H1 (cell line): ENCODE data around the gene GALNTL6. TPM values are rescaled to one million over a fixed set of nuclear protein-coding genes. Genes with fewer than 3 reads are reported as not detected.

Experiments
- CTCF ChIA-PET: fragments of 300-600 bp; sonication (Branson Sonifier 250); formaldehyde crosslinking; loops from one replicate; lab custom pipeline; 2021; ENCODE audit not compliant: partially characterized antibody; lab: Charles Lee
- POLR2A ChIA-PET: fragments of 300-600 bp; sonication (Branson Sonifier 250); formaldehyde crosslinking; loops from one replicate; lab custom pipeline; 2021; ENCODE audit warnings: inconsistent platforms; ENCODE audit not compliant: partially characterized antibody; lab: Charles Lee
- DNase-seq, 2 experiments: peaks; one replicate each; pipeline versions ENCODE4 v3.0.0 to v3.0.0-alpha.2; 2010 to 2022; ENCODE audit warnings: low spot score in 2 of 2, low read depth in 1 of 2, mixed read lengths in 1 of 2
- FAIRE-seq: peaks from 2 replicates; lab custom pipeline; 2011; peaks lifted over from hg19 to GRCh38; lab: Jason Lieb, UNC
- H2AFZ ChIP-seq: 2 replicates; pipeline ENCODE4 v1.8.1; 2012; ENCODE audit warnings: low read length, inconsistent platforms
- H2AK5ac ChIP-seq: 2 replicates; pipeline ENCODE4 v1.6.1; 2013; ENCODE audit warnings: low read depth, low read length
- H2BK120ac ChIP-seq: replicated peaks from 2 replicates; pipeline ENCODE3; 2013; ENCODE audit warnings: low read depth, low read length, inconsistent platforms
- H2BK12ac ChIP-seq: 2 replicates; pipeline ENCODE4 v1.6.1; 2013; ENCODE audit warnings: low read depth, low read length
- H2BK15ac ChIP-seq: 2 replicates; pipeline ENCODE4 v1.6.1; 2013; ENCODE audit warnings: low read length
- H2BK20ac ChIP-seq: 2 replicates; pipeline ENCODE4 v1.6.1; 2013; ENCODE audit warnings: low read length
- H2BK5ac ChIP-seq: 2 replicates; pipeline ENCODE4 v1.6.1; 2013; ENCODE audit warnings: low read depth, low read length
- H3K14ac ChIP-seq: 2 replicates; pipeline ENCODE4 v1.6.1; 2013; ENCODE audit warnings: inconsistent platforms; ENCODE audit not compliant: insufficient read length
- H3K18ac ChIP-seq: 2 replicates; pipeline ENCODE4 v1.6.1; 2013; ENCODE audit warnings: low read length; ENCODE audit errors: extremely low read depth
- H3K23ac ChIP-seq: 2 replicates; pipeline ENCODE4 v1.6.1; 2013; ENCODE audit warnings: inconsistent platforms; ENCODE audit not compliant: insufficient read length
- H3K23me2 ChIP-seq: 2 replicates; pipeline ENCODE4 v1.6.1; 2013; ENCODE audit warnings: low read depth, low read length
- H3K27ac ChIP-seq: 2 replicates; pipeline ENCODE4 v1.6.1; 2011; ENCODE audit warnings: low read depth, low read length, inconsistent platforms
- H3K27me3 ChIP-seq, 4 experiments: replicated peaks in 1 of 4; 1 replicate in 1 of 4; 2 replicates in 3 of 4; pipeline versions ENCODE4 v1.6.1 to v1.8.1; 2011 to 2013; ENCODE audit warnings: low read length in 3 of 4, mild to moderate bottlenecking in 3 of 4, inconsistent platforms in 2 of 4, mixed read lengths in 2 of 4, moderate library complexity in 1 of 4; ENCODE audit not compliant: control insufficient read depth in 3 of 4, insufficient read depth in 3 of 4; ENCODE audit errors: extremely low read depth in 1 of 4
- H3K36me3 ChIP-seq, 4 experiments: 2 replicates each; pipeline versions ENCODE4 v1.6.1 to v1.8.1; 2011 to 2013; ENCODE audit warnings: mild to moderate bottlenecking in 4 of 4, low read length in 3 of 4, moderate library complexity in 2 of 4, control low read depth in 1 of 4, inconsistent platforms in 1 of 4; ENCODE audit not compliant: insufficient read depth in 4 of 4, control insufficient read depth in 2 of 4
- H3K4ac ChIP-seq: replicated peaks from 2 replicates; pipeline ENCODE3; 2013; ENCODE audit warnings: low read length, low read depth, mixed read lengths, inconsistent platforms; ENCODE audit not compliant: insufficient read length
- H3K4me1 ChIP-seq, 4 experiments: replicated peaks in 1 of 4; 1 replicate in 1 of 4; 2 replicates in 3 of 4; pipeline versions ENCODE4 v1.6.1 to v1.8.1; 2011 to 2013; ENCODE audit warnings: low read length in 3 of 4, inconsistent platforms in 2 of 4, mixed read lengths in 1 of 4; ENCODE audit not compliant: insufficient read depth in 4 of 4, control insufficient read depth in 3 of 4
- H3K4me2 ChIP-seq, 2 experiments: 2 replicates each; pipeline versions ENCODE4 v1.6.1 to v1.8.1; 2011 to 2013; ENCODE audit warnings: low read depth in 2 of 2, low read length in 2 of 2, control low read depth in 1 of 2, inconsistent platforms in 1 of 2, mild to moderate bottlenecking in 1 of 2; ENCODE audit not compliant: insufficient read depth in 1 of 2
- H3K4me3 ChIP-seq, 4 experiments: fragments of 200-600, 300-600 bp in 1 of 4; sonication (generic), shearing (Covaris generic), sonication (Bioruptor Twin) in 1 of 4; 2 replicates each; pipeline versions ENCODE4 v1.5.1 to v1.8.1; 2011 to 2016; ENCODE audit warnings: low read length in 4 of 4, low read depth in 3 of 4, control low read depth in 2 of 4, inconsistent platforms in 2 of 4, mild to moderate bottlenecking in 2 of 4, mixed read lengths in 1 of 4, moderate library complexity in 1 of 4; ENCODE audit not compliant: insufficient read depth in 2 of 4; ENCODE audit errors: extremely low read depth in 1 of 4
- H3K56ac ChIP-seq: replicated peaks from 2 replicates; pipeline ENCODE3; 2013; ENCODE audit warnings: low read depth, mild to moderate bottlenecking, mixed read lengths, low read length, inconsistent platforms; ENCODE audit not compliant: insufficient read length
- H3K79me1 ChIP-seq: 2 replicates; pipeline ENCODE4 v1.6.1; 2013; ENCODE audit warnings: low read depth, low read length, control low read depth
- H3K79me2 ChIP-seq, 2 experiments: 2 replicates each; pipeline versions ENCODE4 v1.6.1 to v1.8.1; 2012 to 2013; ENCODE audit warnings: low read length in 2 of 2, mild to moderate bottlenecking in 2 of 2, inconsistent platforms in 1 of 2; ENCODE audit not compliant: insufficient read depth in 2 of 2, control insufficient read depth in 1 of 2
- H3K9ac ChIP-seq, 4 experiments: replicated peaks in 1 of 4; 1 replicate in 1 of 4; 2 replicates in 3 of 4; pipeline versions ENCODE4 v1.6.1 to v1.8.1; 2011 to 2013; ENCODE audit warnings: low read depth in 3 of 4, low read length in 3 of 4, control low read depth in 2 of 4, mild to moderate bottlenecking in 2 of 4, moderate library complexity in 2 of 4, inconsistent platforms in 1 of 4; ENCODE audit errors: extremely low read depth in 1 of 4
- H3K9me3 ChIP-seq, 2 experiments: 2 replicates each; pipeline versions ENCODE4 v1.6.1 to v1.8.1; 2012 to 2013; ENCODE audit warnings: mild to moderate bottlenecking in 2 of 2, moderate library complexity in 2 of 2, control low read depth in 1 of 2, inconsistent platforms in 1 of 2, low read depth in 1 of 2, low read length in 1 of 2, mixed read lengths in 1 of 2; ENCODE audit not compliant: insufficient read depth in 2 of 2
- H4K20me1 ChIP-seq, 2 experiments: replicated peaks in 1 of 2; 2 replicates each; pipeline versions ENCODE3 to v1.8.1; 2011 to 2013; ENCODE audit warnings: inconsistent platforms in 2 of 2, low read length in 2 of 2, mild to moderate bottlenecking in 1 of 2; ENCODE audit not compliant: insufficient read depth in 2 of 2, control insufficient read depth in 1 of 2
- H4K5ac ChIP-seq: 2 replicates; pipeline ENCODE4 v1.6.1; 2013; ENCODE audit warnings: low read length, low read depth, mixed read lengths, inconsistent platforms; ENCODE audit not compliant: insufficient read length
- H4K8ac ChIP-seq: 2 replicates; pipeline ENCODE4 v1.8.0; 2013; ENCODE audit warnings: mild to moderate bottlenecking, moderate library complexity, low read length, inconsistent platforms; ENCODE audit not compliant: insufficient read depth; ENCODE audit errors: extremely low read depth
- H4K91ac ChIP-seq: replicated peaks from 2 replicates; pipeline ENCODE3; 2013; ENCODE audit warnings: low read length, mixed read lengths, inconsistent platforms; ENCODE audit not compliant: insufficient read length
- EP300 ChIP-seq, 2 experiments: IDR thresholded peaks; 1 replicate in 1 of 2; 2 replicates in 1 of 2; pipeline ENCODE4 v1.6.1; 2011 to 2012; ENCODE audit warnings: low read depth in 2 of 2, low read length in 2 of 2, mild to moderate bottlenecking in 2 of 2, borderline replicate concordance in 1 of 2, inconsistent platforms in 1 of 2, moderate library complexity in 1 of 2
- WGBS, 2 experiments: shearing (Covaris generic) in 1 of 2; methylation state at CpG; one replicate each; pipeline versions ENCODE4 v1.1.6 to v1.1.7; 2013 to 2015; ENCODE audit warnings: low lambda C conversion rate in 2 of 2, mixed read lengths in 2 of 2, inconsistent platforms in 1 of 2, low coverage in 1 of 2, missing lambda C conversion rate in 1 of 2; ENCODE audit not compliant: insufficient replicate concordance in 2 of 2, insufficient coverage in 1 of 2, insufficient read length in 1 of 2; ENCODE audit errors: extremely low coverage in 1 of 2, missing lambda C conversion rate in 1 of 2; 5-methylcytosine and 5-hydroxymethylcytosine counted together
- polyA plus RNA-seq, 7 experiments: library from polyadenylated mRNA; depleted of rRNA in 3 of 7; stranded (reverse) in 5 of 7; unstranded in 2 of 7; fragments of >200 nt in 5 of 7; fragments of 200-250 nt in 2 of 7; gene quantifications; 1 replicate in 5 of 7; 2 replicates in 1 of 7; 4 replicates in 1 of 7; pipeline versions ENCODE4 v1.2.1 to v1.2.3, GENCODE V29; 2011 to 2013; ENCODE audit warnings: missing spikeins in 2 of 7, mixed read lengths in 2 of 7
- total RNA-seq: library from RNA; stranded (reverse); fragmentation: NEBNext Ultra II Directional; extraction: Animal tissue kit (Norgen Biotek cat#: 25700); gene quantifications from 2 replicates; pipeline ENCODE4 v1.2.1, GENCODE V29; 2021
- TF ChIP-seq, protein P1 (sequence below), 3 experiments: IDR thresholded peaks; 1 replicate in 2 of 3; 2 replicates in 1 of 3; pipeline versions ENCODE4 v1.5.1 to v1.6.1; 2011; ENCODE audit warnings: low read length in 3 of 3, mild to moderate bottlenecking in 3 of 3, inconsistent platforms in 2 of 3, low read depth in 1 of 3, moderate library complexity in 1 of 3; ENCODE audit not compliant: insufficient read depth in 1 of 3; ENCODE audit errors: control extremely low read depth in 1 of 3

The GALNTL6 gene
- total and polyA plus RNA-seq, 2 of the 8 experiments (the other 6 are each of a cell fraction or from before 2014, with no cell fraction given), result 0.03 to 0.32 TPM

DNA sequence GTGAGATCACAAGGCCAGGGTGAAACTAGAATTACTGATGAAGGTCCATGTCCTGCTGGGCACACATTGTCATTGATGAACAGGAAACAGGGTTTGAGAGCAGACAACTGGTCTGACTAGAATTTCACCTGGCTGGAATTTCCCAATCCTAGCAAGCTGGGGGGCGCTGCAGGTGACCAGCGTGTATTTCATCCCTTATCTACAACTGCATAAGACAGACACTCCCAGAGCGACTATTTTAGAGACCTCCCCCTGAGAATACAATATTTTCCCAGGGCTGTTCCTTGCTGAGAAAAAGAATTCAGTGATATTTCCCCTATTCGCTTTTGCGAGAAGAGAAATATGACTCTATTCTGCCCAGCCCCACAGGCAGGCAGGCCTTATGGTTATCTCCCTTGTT, 922.8 kb downstream of the GALNTL6 start:
- H3K14ac ChIP-seq, result no peak overlapping the region
- H4K20me1 ChIP-seq, result no peaks in the 10 kb centered on the region
- peaks cover 0 to 6% (median 0%) of the 10 kb centered on the region in 4 experiments; a peak in 2 of 8 replicates for H3K36me3 ChIP-seq
- H3K27ac ChIP-seq, result no peak overlapping the region
- no peaks in the 10 kb centered on the region for H3K23me2 ChIP-seq
- H2AK5ac ChIP-seq, result no peak overlapping the region
- H3K23ac ChIP-seq, result no peak overlapping the region
- H2BK12ac ChIP-seq, result no peak overlapping the region
- no peaks in the 10 kb centered on the region for H3K79me1 ChIP-seq
- FAIRE-seq (no peak), DNase-seq (no peak)
- peaks cover 24% of the 10 kb centered on the region in 2 experiments for H3K9me3 ChIP-seq
- H3K18ac ChIP-seq, result no peak overlapping the region
- no peak overlapping the region for H2BK120ac ChIP-seq
- TF ChIP-seq EP300 (IDR thresholded peaks at IDR 0.05; ENCODE audit: borderline replicate concordance in 1 of 2, low read depth in 2 of 2, low read length in 2 of 2), result peak in 1 of 2 experiments; percentile 96; a peak in 1 of 3 replicates
- TF ChIP-seq, protein P1, sequence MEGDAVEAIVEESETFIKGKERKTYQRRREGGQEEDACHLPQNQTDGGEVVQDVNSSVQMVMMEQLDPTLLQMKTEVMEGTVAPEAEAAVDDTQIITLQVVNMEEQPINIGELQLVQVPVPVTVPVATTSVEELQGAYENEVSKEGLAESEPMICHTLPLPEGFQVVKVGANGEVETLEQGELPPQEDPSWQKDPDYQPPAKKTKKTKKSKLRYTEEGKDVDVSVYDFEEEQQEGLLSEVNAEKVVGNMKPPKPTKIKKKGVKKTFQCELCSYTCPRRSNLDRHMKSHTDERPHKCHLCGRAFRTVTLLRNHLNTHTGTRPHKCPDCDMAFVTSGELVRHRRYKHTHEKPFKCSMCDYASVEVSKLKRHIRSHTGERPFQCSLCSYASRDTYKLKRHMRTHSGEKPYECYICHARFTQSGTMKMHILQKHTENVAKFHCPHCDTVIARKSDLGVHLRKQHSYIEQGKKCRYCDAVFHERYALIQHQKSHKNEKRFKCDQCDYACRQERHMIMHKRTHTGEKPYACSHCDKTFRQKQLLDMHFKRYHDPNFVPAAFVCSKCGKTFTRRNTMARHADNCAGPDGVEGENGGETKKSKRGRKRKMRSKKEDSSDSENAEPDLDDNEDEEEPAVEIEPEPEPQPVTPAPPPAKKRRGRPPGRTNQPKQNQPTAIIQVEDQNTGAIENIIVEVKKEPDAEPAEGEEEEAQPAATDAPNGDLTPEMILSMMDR (IDR thresholded peaks at IDR 0.05; ENCODE audit: control extremely low read depth in 1 of 3, insufficient read depth in 1 of 3, low read depth in 1 of 3, low read length in 3 of 3), result no peak
- 75% methylated on average over 5 of the region's 5 CpGs; no CpG with 5 or more reads in 1 of the 2 experiments for WGBS, 2 experiments
- no peaks in the 10 kb centered on the region for H3K4me1 ChIP-seq
- ChIA-PET CTCF (no interaction called here), POLR2A (no interaction called here)
- H3K27me3 ChIP-seq, result no peaks in the 10 kb centered on the region
- no peak overlapping the region for H2BK5ac ChIP-seq
- no peak overlapping the region for H4K5ac ChIP-seq
- H3K9ac ChIP-seq, result no peak overlapping the region
- no peak overlapping the region for H4K8ac ChIP-seq
- H2BK20ac ChIP-seq, result no peak overlapping the region
- no peak overlapping the region for H2BK15ac ChIP-seq
- H3K79me2 ChIP-seq, result no peaks in the 10 kb centered on the region
- no peak overlapping the region for H3K4ac ChIP-seq
- H3K4me2 ChIP-seq, result no peak overlapping the region
- no peak overlapping the region for H3K56ac ChIP-seq
- no peak overlapping the region for H3K4me3 ChIP-seq
- H4K91ac ChIP-seq, result no peak overlapping the region
- H2AFZ ChIP-seq, result no peak overlapping the region
